Left hindlimb (tissue), 1 donor: ENCODE measurements around the gene C8B.

Source experiments
- DNase-seq: peaks from one replicate; pipeline ENCODE4 v3.0.0-alpha.2; 2018

The C8B gene

DNA sequence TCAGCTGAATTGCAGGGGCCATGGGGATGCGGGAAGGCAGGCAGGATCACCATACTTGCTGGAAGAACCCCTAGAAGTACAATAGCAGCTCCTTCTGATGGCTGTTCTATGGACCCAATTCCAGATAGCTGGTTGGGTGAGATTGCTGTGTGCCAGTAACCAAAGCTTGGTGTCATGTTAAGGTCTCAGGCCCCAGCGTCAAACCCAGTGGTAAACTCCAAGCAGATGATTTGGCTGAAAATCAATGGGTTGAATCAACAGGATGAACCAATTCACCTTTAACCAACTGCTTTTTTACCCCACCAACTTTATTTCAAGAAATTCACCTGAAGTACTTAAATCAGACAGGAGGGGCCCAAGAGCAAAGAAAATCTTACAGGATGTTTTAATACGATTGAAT is 37.8 kb downstream of the C8B start:
- no peak for DNase-seq

DNA sequence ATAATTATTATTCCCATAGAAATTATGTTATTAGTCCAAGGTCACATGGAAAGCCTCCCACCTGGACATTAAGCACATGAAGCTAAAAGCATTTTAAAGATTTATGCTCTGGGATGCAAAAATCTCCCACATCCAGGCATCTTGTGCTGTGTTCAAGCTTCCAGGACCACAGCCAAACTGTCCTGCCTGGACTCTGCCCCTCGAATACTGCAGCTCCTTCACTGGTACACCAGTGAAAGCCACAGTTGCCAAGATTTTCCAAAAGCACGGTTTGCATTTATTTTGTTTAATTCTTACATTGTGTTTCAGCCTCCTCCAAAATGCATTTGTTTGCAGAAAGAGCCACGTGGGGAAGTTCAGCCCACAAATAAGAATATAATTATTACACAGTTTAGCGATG is 38.6 kb downstream of the C8B start:
- DNase-seq, result no peak

DNA sequence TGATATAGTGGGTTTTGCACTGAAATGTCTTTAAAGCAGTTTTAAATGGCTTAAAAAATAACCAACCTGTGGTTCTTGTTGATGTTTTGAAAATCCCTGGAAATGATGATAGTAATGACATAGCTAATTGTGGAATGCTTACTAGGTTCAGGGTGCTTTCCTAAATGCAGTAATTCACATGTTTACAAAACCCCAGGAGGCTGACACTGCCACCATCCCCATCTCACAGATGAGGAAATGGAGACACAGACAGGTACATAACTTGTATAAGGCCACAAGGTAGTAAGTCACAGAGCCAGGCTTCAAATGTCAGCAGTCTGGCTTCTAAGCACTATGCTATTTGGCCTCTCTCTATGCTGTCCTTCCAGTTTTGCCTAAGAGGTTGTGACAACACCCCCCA is 40.6 kb downstream of the C8B start:
- no peak for DNase-seq

- no peak for DNase-seq
Measured at GRCh38 chr1:56924116-56924515, 41.7 kb downstream of the C8B start.

- no peak for DNase-seq
Measured at GRCh38 chr1:56923201-56923600, 42.6 kb downstream of the C8B start.

DNA sequence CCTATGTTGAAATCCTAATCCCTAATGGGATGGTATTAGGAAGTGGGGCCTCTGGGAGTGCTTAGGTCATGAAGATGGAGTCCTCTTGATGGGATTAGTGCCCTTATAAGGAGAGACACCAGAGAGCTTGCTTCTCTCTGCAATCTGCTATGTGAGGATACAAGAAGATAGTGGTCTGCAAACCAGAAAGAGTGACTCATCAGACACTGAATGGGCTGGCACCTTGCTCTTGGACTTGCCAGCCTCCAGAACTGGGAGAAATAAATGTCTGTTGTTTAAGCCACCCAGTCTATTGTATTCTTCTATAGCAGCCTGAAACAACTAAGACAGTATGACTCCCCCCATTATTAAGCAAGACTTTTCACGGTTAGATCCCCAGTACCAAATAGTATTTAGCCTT is 43.3 kb downstream of the C8B start:
- no peak for DNase-seq

DNA sequence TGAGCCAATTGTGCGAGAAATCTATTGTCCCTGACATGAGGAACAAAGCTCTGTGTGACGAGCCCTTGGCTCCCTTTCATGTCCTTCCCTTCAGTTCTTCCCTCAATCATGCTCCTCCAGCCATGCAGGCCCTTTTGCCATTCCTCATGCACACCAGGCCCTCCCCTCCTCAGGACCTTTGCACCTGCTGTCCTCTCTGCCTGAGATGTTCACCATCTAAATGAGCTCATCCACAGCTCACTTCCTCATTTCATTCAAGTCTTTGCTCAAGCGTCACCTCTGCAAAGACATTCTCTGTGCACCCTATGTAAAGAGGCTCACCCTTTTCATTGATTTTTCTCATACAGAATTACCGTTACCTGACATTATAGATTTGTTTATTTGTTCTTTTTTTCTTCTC is 43.7 kb downstream of the C8B start:
- no peak for DNase-seq

DNA sequence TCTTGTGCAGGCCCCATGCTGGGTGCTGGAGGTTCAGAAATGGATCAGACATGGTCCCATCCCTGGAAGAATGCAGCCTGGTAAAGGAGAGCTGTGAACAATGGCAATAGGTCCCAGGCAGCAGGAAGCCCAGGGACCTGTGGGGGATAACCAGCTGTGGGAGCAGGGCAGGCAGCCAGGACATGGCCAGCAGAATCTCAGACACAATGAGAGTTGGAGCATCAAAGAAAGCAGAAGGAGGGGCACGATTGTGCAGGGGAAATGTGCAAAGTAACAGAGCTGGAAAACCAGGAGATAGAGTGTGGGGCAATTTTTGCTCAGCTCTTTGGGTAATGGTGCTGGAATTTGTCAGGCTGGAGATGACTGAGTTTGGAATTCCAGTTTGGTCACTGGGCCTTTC is 44.3 kb downstream of the C8B start:
- no peak for DNase-seq

GRCh38 chr1:56920591-56921001 is 45.2 kb downstream of the C8B start:
- DNase-seq, result no peak

GRCh38 chr1:56917356-56917755 is 48.5 kb downstream of the C8B start:
- no peak for DNase-seq

DNA sequence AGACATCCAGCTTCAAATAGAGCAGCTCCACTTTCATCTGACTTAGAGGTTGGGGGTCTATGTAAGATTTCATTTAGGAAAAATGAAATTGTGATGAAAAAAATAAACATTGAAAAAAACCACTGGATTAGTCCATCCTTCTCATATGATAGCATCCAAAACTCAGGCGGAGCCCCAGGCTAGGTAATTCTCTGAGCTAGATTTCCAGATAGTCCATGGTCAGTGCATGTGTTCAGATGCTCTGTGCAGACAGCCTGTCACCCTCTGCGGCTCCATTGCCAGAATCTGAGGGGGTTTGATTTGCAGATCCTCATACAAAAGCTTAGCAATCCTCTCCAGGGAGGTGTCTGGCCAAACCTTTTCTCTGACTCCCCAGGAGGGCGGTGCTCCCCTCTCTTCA is 49.2 kb downstream of the C8B start:
- DNase-seq, result no peak

GRCh38 chr1:56915960-56916359 is 49.9 kb downstream of the C8B start:
- DNase-seq, result no peak

- no peak for DNase-seq
Measured at GRCh38 chr1:56912325-56912724, 53.5 kb downstream of the C8B start.

DNA sequence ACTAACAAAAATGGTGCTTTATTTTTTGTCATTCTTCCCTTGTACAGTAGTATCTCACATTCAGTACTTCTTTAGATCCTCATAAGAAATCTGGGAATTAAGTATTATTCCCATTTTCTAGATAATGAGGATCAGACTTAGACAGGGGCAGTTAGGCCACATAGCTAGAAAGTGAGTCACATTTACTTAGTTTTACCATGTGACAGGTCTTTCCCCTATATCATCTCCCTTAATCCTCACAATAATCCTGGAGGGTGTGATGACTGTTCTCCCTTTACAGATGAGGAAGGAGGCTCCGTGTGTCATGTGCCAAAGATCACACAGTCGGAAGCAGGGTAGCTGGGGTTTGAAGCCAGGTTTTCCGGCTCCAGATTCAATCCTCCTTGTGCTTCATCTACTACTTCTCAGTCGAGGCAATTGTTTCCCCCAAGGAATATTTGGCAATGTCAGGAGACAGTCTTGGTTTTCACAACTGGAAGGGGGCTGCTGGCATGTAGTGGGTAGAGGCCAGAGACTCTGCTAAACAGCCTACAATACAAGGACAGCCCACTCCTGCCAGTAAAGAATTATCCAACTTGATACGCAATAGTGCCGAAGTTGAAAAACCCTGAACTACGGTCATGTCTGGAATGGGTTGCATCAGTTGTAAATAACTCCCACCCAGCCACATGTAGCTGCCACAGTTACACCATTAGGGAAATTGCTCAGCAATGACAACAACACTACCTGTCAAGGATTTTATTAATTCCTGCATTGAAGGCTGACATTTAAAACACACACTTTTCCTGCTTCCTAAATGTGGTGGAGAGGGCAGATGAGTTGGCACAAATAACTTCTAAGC is 54.5 kb downstream of the C8B start:
- no peak for DNase-seq

DNA sequence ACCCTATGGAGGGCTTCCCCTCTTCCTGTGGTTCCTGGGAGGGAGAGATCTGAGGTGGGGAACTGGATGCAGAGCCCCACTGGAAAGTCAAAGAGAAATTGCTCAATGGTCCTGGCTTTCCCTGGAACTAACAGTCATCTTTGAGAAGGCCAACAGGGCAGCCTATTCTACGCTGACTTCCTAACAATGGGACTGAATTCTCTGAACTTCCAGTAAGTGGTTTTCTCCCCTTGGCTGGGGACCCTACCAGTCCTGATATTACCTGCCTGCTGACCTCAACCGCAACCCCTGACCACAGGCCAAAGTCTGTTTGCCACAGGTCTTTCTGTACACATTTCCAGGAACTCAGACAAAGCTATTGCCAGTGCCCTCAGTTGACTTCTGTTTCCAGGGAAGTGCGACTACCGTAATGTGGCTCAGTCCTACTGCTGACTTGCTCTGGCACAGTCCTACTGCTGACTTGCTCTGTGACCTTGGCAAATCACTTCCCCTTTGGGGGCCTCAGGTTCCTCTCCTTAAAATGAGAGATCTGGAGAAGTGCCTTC is 55.3 kb downstream of the C8B start:
- no peak for DNase-seq

- DNase-seq, result no peak
Measured at GRCh38 chr1:56908619-56909221, 57.1 kb downstream of the C8B start.

GRCh38 chr1:56905667-56906066 is 60.1 kb downstream of the C8B start:
- no peak for DNase-seq

DNA sequence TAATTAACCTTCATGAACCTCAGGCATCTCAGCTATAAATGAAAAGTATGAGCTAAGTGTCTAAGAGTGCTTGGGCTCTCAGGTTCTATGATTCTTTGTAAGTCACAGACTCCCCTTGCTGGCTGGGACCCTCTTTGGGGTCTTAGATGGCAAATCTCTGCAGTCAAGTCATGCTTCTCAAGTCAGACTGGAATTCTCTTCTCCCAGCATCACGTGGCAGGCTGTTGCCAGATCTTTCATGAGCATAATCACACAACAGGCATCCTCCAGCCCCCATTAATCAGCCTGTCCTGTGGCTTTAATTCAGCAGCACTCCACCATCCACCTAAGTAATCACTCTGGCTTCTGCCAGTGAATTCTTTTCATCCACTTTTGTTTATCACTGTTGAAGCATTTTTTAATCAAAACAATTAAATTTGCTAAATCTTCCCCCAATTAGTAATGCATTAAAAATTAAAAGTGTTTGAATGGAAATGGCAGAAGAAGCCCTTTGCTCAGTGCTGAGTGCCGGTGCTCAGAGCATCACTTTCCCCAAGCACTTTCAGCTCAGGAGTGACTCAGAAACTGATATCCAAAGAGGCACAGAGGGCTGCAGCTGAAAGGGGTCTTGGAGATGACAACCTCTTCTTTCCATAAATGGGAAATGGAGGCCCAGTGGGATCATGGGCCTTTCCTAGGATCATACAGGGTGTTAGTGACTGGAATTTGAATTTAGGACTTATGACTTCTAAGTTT is 61.0 kb downstream of the C8B start:
- DNase-seq, result no peak

- no peak for DNase-seq
Measured at GRCh38 chr1:56903778-56904177, 62.0 kb downstream of the C8B start.

GRCh38 chr1:56901716-56902115 is 64.1 kb downstream of the C8B start:
- DNase-seq, result no peak

- DNase-seq, result no peak
Measured at GRCh38 chr1:56898879-56899278, 66.9 kb downstream of the C8B start.

DNA sequence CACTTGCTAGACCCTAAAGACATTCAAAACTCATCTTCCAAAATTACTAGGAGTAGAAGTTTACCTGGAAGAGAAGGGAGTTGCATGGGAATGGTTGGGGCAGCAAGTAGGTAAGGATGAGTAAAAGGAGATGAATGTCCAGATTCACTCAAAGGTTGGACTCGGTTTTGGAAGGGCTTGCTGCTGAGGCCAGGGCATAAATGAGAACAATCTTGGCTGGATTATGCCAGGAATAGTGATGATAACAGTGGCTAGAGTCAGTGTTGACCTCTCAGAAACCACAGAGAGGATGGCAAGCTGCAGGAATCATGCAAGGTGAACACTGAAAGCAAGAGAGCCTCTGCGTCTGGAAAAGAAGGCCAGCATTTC is 67.8 kb downstream of the C8B start:
- DNase-seq, result no peak

- DNase-seq, result no peak
Measured at GRCh38 chr1:56897150-56898004, 68.4 kb downstream of the C8B start.
